Activated CD4-positive, alpha-beta T cell treated with anti-CD3 and anti-CD28 coated beads, Interleukin-2, amount 10 ng/mL, durations not matched to agents 24 days and 14 days (primary cell): ENCODE measurements around the gene FLT1. TPM values are rescaled to one million over a fixed set of nuclear protein-coding genes. Genes with fewer than 3 reads are reported as not detected.

Experiments
- DNase-seq: peaks from one replicate; pipeline ENCODE4 v3.0.0; 2022
- H3K27ac Mint-ChIP-seq: one replicate; pipeline ENCODE4 v1.8.0; 2022; ENCODE audit warnings: mild to moderate bottlenecking, mixed read lengths
- H3K27me3 Mint-ChIP-seq: one replicate; pipeline ENCODE4 v1.8.0; 2022; ENCODE audit warnings: mixed read lengths
- H3K36me3 Mint-ChIP-seq: one replicate; pipeline ENCODE4 v1.8.0; 2022; ENCODE audit warnings: low read depth, mild to moderate bottlenecking, mixed read lengths
- H3K4me1 Mint-ChIP-seq: one replicate; pipeline ENCODE4 v1.8.0; 2021; ENCODE audit warnings: mixed read lengths
- H3K4me3 Mint-ChIP-seq: one replicate; pipeline ENCODE4 v1.8.0; 2022; ENCODE audit warnings: mild to moderate bottlenecking, moderate library complexity, mixed read lengths
- H3K9me3 Mint-ChIP-seq: one replicate; pipeline ENCODE4 v1.8.0; 2021; ENCODE audit warnings: mixed read lengths
- intact Hi-C: fragments of 100-400 bp; cut with micrococcal nuclease; formaldehyde crosslinking; loops from one replicate; pipeline ENCODE4 v1.15.1; 2023
- total RNA-seq: library from RNA; stranded (reverse); gene quantifications from 2 replicates; pipeline ENCODE4 v1.2.3, GENCODE V29; 2022

FLT1 gene
- total RNA-seq, 1 donor from 2014 or later = 46.7 TPM

GRCh38 chr13:28490061-28490460, 4.9 kb downstream of the FLT1 start:
- Mint-ChIP-seq H3K27ac (no peak overlapping the region), H3K4me1 (peaks cover 19% of the 10 kb centered on the region), H3K4me3 (no peak overlapping the region), H3K27me3 (peaks cover 11% of the 10 kb centered on the region), H3K9me3 (no peaks in the 10 kb centered on the region), H3K36me3 (peaks cover 10% of the 10 kb centered on the region)
- no peak for DNase-seq
- intact Hi-C loops = loop anchor here (5.0 kb wide), 1 partner anchor 168 kb away; no protein-coding TSS in a partner anchor

DNA sequence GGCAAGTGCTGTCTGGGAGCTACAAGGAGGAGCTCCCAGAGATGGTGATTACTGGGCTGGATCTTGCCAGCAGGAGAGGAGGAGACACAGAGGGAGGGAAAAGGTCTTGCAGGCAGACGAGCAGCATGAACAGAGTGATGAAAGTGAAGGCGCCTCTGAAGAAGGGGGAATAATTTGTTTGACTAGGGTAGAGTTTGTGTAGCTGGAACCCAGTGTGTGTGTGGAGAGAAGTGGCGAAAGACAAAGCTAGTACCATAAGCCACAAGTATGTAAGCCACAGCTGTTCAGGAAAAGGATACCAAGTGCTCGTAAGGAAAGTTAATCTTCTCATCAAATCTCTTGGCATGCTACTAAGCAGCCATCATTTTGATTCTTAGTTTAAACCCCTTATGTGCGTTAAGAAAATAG, 5.4 kb downstream of the FLT1 start:
- Mint-ChIP-seq H3K9me3 (no peaks in the 10 kb centered on the region), H3K4me3 (no peak overlapping the region), H3K36me3 (peaks cover 10% of the 10 kb centered on the region), H3K4me1 (peaks cover 19% of the 10 kb centered on the region), H3K27ac (no peak overlapping the region), H3K27me3 (peaks cover 11% of the 10 kb centered on the region)
- intact Hi-C loops = no loop called here
- no peak for DNase-seq

DNA sequence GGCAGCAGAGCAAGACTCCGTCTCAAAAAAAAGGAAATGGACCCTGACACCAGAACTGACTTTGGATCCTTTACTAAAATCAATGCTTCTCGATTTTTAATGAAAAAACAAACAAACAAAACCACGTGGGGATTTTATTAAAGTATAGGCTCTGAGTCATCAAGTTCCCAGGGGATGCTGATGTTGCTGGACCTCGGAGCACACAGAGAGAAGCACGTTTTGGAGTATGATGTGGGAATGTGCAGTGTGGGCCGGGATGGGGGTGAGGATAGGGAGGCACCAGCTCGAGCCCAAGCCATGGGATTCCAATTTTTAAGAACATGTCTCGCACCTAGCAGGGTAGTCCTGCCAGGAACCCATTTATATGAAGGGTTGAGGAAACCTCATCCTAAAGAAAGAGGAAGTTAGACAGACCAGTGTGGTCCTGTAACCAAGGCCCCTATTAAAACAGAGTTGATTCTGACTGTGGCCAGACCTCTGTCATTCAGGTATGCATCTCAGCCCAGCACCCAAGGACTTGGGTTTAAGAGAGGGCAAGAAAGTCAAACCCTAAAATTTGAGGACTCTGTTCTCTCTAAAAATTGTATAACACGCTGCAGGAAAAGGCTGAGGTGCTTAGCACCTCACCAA, 6.4 kb downstream of the FLT1 start:
- Mint-ChIP-seq H3K27ac (no peak overlapping the region), H3K9me3 (no peaks in the 10 kb centered on the region), H3K4me1 (peaks cover 19% of the 10 kb centered on the region), H3K27me3 (peaks cover 11% of the 10 kb centered on the region), H3K4me3 (no peak overlapping the region), H3K36me3 (peaks cover 10% of the 10 kb centered on the region)
- DNase-seq = no peak
- intact Hi-C loops = no loop called here

DNA sequence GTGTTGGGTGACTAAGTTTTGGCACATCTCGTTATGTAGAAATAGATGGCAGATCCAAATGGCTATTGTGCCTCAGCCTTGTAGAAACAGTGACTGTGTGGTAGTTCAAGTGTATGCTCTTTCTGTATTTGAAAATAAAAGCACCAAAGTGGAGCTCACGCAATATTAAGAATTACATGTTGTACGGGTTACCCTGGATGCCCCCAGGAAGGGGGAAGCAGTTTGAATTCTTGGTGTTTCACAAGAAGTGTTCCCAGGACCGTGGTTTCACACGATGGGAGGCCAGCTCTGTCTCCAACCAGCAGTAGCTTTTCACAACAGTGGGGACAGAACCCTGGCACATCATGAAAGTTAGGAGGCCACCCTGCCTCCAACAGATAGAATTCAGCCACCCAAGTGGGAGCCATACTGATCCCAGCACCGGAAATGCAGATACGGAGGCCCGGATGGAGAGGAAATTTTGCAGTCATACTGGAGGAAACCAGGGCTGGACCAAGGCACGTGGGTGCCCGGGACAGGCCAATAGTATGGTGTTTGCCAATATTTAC, 8.9 kb downstream of the FLT1 start:
- Mint-ChIP-seq H3K4me3 (no peak overlapping the region), H3K27ac (no peak overlapping the region), H3K36me3 (peaks cover 9% of the 10 kb centered on the region), H3K4me1 (peaks cover 9% of the 10 kb centered on the region), H3K27me3 (peaks cover 4% of the 10 kb centered on the region), H3K9me3 (no peaks in the 10 kb centered on the region)
- intact Hi-C loops = no loop called here
- DNase-seq = no peak

GRCh38 chr13:28485551-28485950, 9.4 kb downstream of the FLT1 start:
- H3K9me3 Mint-ChIP-seq = no peaks in the 10 kb centered on the region
- no peak overlapping the region for H3K4me3 Mint-ChIP-seq
- H3K36me3 Mint-ChIP-seq = peaks cover 6% of the 10 kb centered on the region
- H3K27me3 Mint-ChIP-seq = peaks cover 4% of the 10 kb centered on the region
- no peak for DNase-seq
- no peak overlapping the region for H3K27ac Mint-ChIP-seq
- intact Hi-C loops = no loop called here
- peaks cover 7% of the 10 kb centered on the region for H3K4me1 Mint-ChIP-seq

DNA sequence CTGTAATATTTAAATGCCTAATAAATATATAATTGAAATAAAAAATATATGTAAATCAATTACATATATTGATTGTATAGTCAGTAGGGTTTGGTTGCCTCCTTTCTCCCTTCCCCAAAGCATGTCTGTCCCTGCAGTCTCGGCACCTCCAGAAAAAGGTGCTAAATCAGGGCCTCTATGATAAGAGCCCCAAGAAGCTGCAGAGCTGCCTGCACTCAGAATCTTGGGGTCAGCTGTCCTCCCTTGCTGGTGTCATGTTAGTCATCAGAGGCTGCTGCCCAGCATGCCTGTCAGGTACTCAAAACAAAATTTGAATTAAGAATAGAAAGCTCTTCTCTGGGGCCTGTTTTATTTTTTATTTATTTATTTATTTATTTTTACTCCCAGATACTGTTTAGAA, 9.8 kb downstream of the FLT1 start:
- peaks cover 4% of the 10 kb centered on the region for H3K27me3 Mint-ChIP-seq
- peaks cover 7% of the 10 kb centered on the region for H3K4me1 Mint-ChIP-seq
- intact Hi-C loops = no loop called here

DNA sequence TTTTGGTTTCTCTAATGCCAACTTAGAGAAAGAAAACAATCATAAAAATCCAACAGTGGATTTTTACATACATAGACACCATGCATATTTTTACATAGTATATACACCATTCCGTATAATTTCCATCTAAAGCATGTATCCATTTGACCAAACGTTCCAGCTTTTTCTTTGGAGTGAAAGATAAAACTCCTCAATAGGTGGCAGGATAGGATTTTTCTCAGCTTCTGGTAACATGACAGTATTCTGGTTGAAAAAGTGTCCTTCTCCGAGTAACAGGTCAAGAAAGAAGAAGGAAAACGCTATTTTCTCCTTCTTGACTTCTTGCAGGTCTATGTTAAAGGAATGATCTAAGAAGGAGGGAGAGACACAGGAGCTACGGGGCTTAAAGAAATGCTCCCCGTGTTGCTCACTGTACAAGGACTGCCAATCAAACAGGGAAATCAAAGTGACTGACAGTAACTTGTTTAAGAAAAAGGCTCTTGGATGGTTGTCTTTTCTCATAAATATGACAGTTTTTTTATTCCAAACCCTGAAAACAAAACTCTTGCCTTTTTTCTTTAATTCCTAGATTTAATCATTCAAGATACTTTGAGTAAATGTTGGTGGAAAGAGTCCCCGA, 11.5 kb downstream of the FLT1 start:
- Mint-ChIP-seq H3K4me1 (peaks cover 3% of the 10 kb centered on the region), H3K27ac (no peak overlapping the region), H3K36me3 (no peaks in the 10 kb centered on the region), H3K27me3 (no peaks in the 10 kb centered on the region), H3K4me3 (no peak overlapping the region), H3K9me3 (no peaks in the 10 kb centered on the region)
- no peak for DNase-seq
- intact Hi-C loops = no loop called here

More for the DNA sequence above, 9.8 kb downstream of the FLT1 start:
- Mint-ChIP-seq H3K9me3 (no peaks in the 10 kb centered on the region), H3K36me3 (peaks cover 5% of the 10 kb centered on the region), H3K4me3 (no peak overlapping the region), H3K27ac (no peak overlapping the region)
- DNase-seq = no peak

DNA sequence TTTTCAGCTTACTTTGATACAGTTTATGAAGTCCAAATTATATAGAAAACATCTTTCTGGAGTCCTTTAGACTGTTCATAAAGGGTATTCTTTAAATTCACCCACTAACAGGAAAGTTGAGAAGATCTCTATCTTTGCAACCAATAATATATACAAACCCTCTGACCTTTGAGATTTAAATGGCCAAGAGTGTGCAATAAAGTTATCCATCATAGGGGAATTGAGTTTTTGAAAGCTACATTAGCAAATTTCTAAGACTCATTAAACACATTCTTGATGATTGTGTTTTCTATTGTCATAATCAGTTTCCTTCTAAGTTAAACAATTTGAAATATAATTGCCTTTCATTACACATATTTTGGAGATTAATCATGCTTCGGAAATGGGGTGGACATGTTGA, 15.9 kb downstream of the FLT1 start:
- intact Hi-C loops = no loop called here
- H3K27me3 Mint-ChIP-seq = no peaks in the 10 kb centered on the region
- H3K36me3 Mint-ChIP-seq = no peaks in the 10 kb centered on the region
- no peak overlapping the region for H3K4me3 Mint-ChIP-seq
- H3K27ac Mint-ChIP-seq = no peak overlapping the region
- DNase-seq = no peak
- peaks cover 10% of the 10 kb centered on the region for H3K4me1 Mint-ChIP-seq
- H3K9me3 Mint-ChIP-seq = no peaks in the 10 kb centered on the region

- Mint-ChIP-seq H3K27me3 (no peaks in the 10 kb centered on the region), H3K36me3 (no peaks in the 10 kb centered on the region), H3K27ac (no peak overlapping the region), H3K4me3 (no peak overlapping the region), H3K4me1 (peaks cover 10% of the 10 kb centered on the region), H3K9me3 (no peaks in the 10 kb centered on the region)
- intact Hi-C loops = no loop called here
- DNase-seq = no peak
These were observed 16.8 kb downstream of the FLT1 start for GRCh38 chr13:28478127-28478526.

GRCh38 chr13:28477709-28477973, 17.3 kb downstream of the FLT1 start:
- Mint-ChIP-seq H3K4me3 (no peak overlapping the region), H3K4me1 (peaks cover 14% of the 10 kb centered on the region), H3K27me3 (no peaks in the 10 kb centered on the region), H3K9me3 (no peaks in the 10 kb centered on the region), H3K36me3 (peaks cover 3% of the 10 kb centered on the region), H3K27ac (no peak overlapping the region)
- intact Hi-C loops = loop anchor here (2.0 kb wide), 1 partner anchor 15 kb away; no protein-coding TSS in a partner anchor
- DNase-seq = no peak

DNA sequence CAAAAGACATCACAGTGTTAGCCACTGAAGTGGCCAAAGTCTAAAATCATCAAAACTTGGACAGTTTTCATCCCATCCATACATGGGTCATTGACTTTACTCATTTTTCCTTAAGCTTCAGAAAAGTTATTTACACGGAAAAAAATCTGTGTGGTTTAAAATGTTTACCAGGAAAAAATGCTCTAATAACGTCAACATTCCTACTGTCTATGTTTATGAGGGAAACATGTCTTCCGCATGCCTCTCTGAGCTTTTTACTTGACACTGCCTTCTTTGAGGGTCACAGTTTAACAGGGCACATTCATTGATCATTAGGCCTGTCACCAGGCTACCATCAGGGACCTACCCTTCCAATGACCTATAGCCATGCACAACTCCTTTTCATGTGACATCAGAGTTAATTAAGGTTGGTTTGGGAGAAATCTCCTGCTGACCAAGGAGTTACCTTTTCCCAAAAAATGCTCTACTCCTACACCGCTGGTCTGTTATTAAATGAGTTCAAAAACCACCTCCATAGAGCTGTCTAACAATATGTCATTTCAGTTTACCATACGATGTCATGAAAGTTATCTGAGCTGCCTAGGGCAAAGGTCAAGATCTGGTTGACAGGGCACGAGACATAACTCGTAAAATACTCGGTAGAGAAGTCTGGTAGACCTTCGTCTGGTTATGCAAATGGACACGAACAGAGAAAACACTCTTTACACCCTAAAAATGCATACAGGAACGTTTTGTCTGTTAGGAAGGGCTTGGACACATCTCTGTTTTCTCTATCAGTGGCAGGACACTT, 17.8 kb downstream of the FLT1 start:
- intact Hi-C loops = loop anchor here (2.0 kb wide), 1 partner anchor 16 kb away; no protein-coding TSS in a partner anchor
- Mint-ChIP-seq H3K27ac (no peak overlapping the region), H3K4me1 (peaks cover 15% of the 10 kb centered on the region), H3K36me3 (peaks cover 3% of the 10 kb centered on the region), H3K4me3 (no peak overlapping the region), H3K9me3 (no peaks in the 10 kb centered on the region), H3K27me3 (no peaks in the 10 kb centered on the region)
- no peak for DNase-seq

DNA sequence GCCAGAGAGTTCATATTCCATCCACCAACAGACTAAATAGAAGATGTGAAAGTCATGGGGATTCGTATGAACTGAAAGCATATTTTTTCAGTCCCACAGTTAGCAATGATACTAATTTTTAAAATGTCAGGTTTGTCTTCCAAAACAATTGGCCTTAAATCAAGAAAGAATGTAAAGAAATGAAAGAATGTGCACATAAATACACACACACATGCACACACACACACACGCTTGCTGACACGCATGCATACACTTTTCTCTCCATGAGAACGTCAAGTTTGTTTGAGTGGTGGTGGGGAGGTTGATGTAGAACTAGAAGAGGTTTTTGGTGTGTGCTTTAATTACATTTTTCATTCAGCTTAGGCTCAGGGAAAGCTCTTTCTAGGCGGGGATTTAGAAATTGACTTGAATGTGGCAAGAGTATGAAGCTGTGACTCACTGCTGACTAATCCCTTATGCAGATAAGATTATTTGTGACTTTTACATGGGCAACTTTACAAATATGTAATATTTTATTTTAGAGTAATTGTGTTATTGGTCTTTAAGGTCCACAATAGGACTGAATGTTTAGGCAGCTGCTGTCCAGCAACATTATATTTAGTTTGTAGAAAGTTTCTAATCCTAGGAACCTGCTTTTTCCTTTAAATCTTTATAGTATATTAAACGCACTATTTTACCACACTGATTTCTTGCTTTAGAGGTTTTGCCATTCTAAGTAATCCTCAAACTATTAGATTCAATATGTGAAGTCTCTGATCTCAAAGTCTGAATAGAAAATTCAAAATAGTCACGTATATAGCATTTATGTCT, 18.8 kb downstream of the FLT1 start:
- H3K27ac Mint-ChIP-seq = no peak overlapping the region
- H3K36me3 Mint-ChIP-seq = peaks cover 3% of the 10 kb centered on the region

DNA sequence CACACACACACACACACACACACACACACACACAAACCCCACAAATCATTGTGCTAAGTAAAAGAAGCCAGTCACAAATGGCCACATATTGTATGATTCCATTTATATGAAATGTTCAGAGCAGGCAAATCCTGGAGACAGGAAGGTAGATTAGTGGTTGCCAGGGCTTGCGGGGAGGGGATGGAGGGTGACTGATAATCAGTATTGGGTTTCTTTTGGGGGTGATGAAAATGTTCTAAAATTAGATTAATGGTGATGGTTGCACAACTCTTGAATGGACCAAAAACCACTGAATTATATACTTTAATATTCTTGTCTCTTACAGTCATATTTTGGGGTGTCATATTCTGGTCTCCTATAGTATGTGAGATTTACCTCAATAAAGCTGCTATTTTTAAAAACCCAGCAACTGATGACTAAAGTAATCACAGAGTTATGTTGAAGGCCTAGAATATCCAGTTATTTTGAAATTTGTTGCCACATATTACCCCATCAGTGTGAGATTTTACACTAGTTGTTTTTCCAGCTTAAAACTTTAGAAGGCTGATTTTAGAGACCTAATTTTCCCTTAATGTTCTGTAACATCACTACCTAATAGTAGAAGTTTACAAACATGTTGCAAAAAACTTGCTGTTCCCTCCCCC, 20.3 kb downstream of the FLT1 start:
- intact Hi-C loops = no loop called here
- H3K9me3 Mint-ChIP-seq = no peaks in the 10 kb centered on the region
- H3K27me3 Mint-ChIP-seq = no peaks in the 10 kb centered on the region
- H3K4me3 Mint-ChIP-seq = no peak overlapping the region
- peaks cover 5% of the 10 kb centered on the region for H3K36me3 Mint-ChIP-seq
- H3K4me1 Mint-ChIP-seq = peaks cover 12% of the 10 kb centered on the region
- DNase-seq = no peak
- H3K27ac Mint-ChIP-seq = no peak overlapping the region

More for the DNA sequence above, 18.8 kb downstream of the FLT1 start:
- Mint-ChIP-seq H3K27me3 (no peaks in the 10 kb centered on the region), H3K9me3 (no peaks in the 10 kb centered on the region), H3K4me3 (no peak overlapping the region), H3K4me1 (peaks cover 15% of the 10 kb centered on the region)
- intact Hi-C loops = loop anchor here (2.0 kb wide), 1 partner anchor 17 kb away; no protein-coding TSS in a partner anchor
- no peak for DNase-seq
